GM18498 (cell line): Measurements from ENCODE around the gene SLC44A4.
"Not testable (repeated sequence)": the region's sequence is repeated elsewhere in the genome, so short reads cannot be mapped to it uniquely, and the experiment has no call there.

Experiments
- ATAC-seq: cut with Tn5 transposase; IDR thresholded peaks from one replicate; pipeline ENCODE4 v1.9.1; 2021; ENCODE audit warnings: mild to moderate bottlenecking, moderate library complexity; ENCODE audit not compliant: unreplicated experiment

Gene SLC44A4

GRCh38 chr6:31878726-31879125, at the start of gene SLC44A4:
TSS of gene SLC44A4 (minus strand) at chr6:31878997. CDS start at chr6:31878980, 17 bp downstream.
- no peak for ATAC-seq

GRCh38 chr6:31928672-31928939, 49.8 kb upstream of the SLC44A4 start:
- ATAC-seq, result no peak

- no peak for ATAC-seq
These were observed 49.3 kb upstream of the SLC44A4 start for GRCh38 chr6:31927863-31928671.

GRCh38 chr6:31927242-31927862, 48.6 kb upstream of the SLC44A4 start, which contains the start of gene C2:
TSS of gene C2 (plus strand) at chr6:31927717. CDS start at chr6:31927753, 36 bp downstream.
- ATAC-seq, result no peak

GRCh38 chr6:31922942-31923341, 44.1 kb upstream of the SLC44A4 start:
- ATAC-seq, result no peak

GRCh38 chr6:31920811-31921210, 42.0 kb upstream of the SLC44A4 start:
- ATAC-seq, result no peak

GRCh38 chr6:31919624-31920303, 41.0 kb upstream of the SLC44A4 start:
- ATAC-seq, result no peak

GRCh38 chr6:31918069-31918720, 39.4 kb upstream of the SLC44A4 start:
- no peak for ATAC-seq

GRCh38 chr6:31915756-31916155, 37.0 kb upstream of the SLC44A4 start:
- ATAC-seq, result no peak

GRCh38 chr6:31915351-31915750, 36.6 kb upstream of the SLC44A4 start:
- ATAC-seq, result no peak

- ATAC-seq, result no peak
These were observed 33.2 kb upstream of the SLC44A4 start for GRCh38 chr6:31911826-31912585.

- not testable (repeated sequence) for ATAC-seq
These were observed 30.5 kb upstream of the SLC44A4 start for GRCh38 chr6:31909298-31909697.

- peak; percentile 79 for ATAC-seq
These were observed 30.0 kb upstream of the SLC44A4 start for GRCh38 chr6:31908791-31909190.

- not testable (repeated sequence) for ATAC-seq
These were observed 29.5 kb upstream of the SLC44A4 start for GRCh38 chr6:31908255-31908654.

- no peak for ATAC-seq
These were observed 28.5 kb upstream of the SLC44A4 start for GRCh38 chr6:31907158-31907813.

GRCh38 chr6:31906727-31907126, 27.9 kb upstream of the SLC44A4 start:
- ATAC-seq, result not testable (repeated sequence)

- no peak for ATAC-seq
These were observed 27.3 kb upstream of the SLC44A4 start for GRCh38 chr6:31906122-31906521.

GRCh38 chr6:31905041-31905440, 26.2 kb upstream of the SLC44A4 start:
- no peak for ATAC-seq

GRCh38 chr6:31903957-31904356, 25.2 kb upstream of the SLC44A4 start:
- ATAC-seq, result no peak
